GM12872 (cell line): Measurements from ENCODE around the gene CCDC12.

Experiments used
- TF ChIP-seq, protein P1 (sequence below): IDR thresholded peaks from 3 replicates; pipeline ENCODE4 v1.5.1; 2011; ENCODE audit warnings: low read depth, mild to moderate bottlenecking, low read length, moderate library complexity; ENCODE audit not compliant: insufficient read depth

Gene CCDC12

DNA sequence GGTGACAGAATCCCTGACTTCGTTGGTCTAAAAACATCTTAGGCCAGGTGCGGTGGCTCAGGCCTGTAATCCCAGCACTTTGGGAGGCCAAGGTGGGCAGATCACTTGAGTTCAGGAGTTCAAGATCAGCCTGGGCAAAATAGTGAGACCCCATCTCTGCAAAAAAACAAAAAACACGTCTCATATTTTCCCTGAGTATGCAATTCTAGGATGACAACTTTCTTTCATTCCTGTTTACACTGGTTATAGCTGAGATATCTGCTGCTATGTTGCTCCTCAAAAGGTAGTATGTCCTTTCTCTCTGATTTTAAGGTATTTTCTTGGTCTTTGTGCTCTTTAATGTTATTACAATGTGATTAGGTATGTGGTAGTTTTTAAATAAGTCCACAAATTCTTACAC is 59.7 kb downstream of the CCDC12 start:
- TF ChIP-seq, protein P1, sequence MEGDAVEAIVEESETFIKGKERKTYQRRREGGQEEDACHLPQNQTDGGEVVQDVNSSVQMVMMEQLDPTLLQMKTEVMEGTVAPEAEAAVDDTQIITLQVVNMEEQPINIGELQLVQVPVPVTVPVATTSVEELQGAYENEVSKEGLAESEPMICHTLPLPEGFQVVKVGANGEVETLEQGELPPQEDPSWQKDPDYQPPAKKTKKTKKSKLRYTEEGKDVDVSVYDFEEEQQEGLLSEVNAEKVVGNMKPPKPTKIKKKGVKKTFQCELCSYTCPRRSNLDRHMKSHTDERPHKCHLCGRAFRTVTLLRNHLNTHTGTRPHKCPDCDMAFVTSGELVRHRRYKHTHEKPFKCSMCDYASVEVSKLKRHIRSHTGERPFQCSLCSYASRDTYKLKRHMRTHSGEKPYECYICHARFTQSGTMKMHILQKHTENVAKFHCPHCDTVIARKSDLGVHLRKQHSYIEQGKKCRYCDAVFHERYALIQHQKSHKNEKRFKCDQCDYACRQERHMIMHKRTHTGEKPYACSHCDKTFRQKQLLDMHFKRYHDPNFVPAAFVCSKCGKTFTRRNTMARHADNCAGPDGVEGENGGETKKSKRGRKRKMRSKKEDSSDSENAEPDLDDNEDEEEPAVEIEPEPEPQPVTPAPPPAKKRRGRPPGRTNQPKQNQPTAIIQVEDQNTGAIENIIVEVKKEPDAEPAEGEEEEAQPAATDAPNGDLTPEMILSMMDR, result no peak

DNA sequence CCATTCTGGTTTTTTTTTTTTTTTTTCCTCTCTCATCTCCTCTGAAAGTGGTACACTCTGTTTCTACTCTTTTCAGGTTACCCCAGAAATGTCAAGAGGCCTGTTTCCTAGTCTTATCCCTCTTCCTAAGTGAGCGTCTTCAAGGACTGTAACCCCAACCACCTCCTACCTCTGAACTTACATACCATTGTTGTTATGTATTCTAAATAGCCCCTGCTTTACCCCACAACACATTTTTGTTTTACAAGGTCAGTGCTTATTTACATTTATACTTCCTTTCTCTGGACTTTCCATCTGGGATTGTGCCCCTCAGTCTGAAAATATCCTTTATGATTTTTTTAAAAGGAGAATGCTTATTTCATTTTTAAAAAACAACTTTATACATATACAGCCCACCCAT is 60.3 kb downstream of the CCDC12 start:
- TF ChIP-seq, protein P1, result no peak

DNA sequence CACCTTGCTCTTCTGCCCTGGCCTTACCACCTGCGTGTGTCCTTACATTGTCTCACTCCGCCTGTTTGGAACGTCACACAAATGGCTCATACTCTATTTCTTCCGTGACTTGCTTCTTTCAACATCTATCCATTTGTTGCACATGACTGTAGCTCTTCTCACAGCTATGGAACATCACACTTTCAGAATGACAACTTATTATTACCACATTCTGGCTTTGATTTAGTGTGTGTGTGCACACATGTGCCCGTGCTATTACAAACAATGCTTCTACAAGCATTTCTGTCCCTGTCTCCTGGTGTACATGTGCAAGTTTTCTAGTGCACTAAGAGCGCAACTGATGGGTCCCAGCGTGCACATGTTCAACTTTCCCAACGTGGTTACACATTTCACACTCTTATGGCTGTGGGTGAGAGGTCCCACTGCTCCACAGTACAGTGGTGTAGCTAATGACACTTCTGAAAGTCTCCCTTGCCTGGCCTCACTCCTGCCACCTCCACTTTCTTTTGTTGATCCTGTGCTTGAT is 61.2 kb downstream of the CCDC12 start:
- TF ChIP-seq, protein P1, result no peak

DNA sequence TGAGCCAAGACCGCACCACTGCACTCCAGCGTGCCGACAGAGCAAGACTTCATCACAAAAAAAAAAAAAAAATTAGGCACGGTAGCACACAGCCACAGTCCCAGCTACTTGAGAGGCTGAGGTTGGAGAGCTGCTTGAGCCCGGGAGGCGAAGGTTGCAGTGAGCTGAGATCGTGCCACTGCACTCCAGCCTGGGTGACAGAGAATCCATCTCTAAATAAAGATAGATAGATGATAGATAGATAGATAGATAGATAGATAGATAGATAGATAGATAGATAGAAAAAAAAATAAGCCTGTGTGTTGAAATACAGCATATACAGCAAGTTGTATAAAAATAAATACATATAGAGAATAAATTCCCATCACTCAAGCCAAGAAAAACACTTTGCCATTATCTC is 61.7 kb downstream of the CCDC12 start:
- TF ChIP-seq, protein P1, result no peak

DNA sequence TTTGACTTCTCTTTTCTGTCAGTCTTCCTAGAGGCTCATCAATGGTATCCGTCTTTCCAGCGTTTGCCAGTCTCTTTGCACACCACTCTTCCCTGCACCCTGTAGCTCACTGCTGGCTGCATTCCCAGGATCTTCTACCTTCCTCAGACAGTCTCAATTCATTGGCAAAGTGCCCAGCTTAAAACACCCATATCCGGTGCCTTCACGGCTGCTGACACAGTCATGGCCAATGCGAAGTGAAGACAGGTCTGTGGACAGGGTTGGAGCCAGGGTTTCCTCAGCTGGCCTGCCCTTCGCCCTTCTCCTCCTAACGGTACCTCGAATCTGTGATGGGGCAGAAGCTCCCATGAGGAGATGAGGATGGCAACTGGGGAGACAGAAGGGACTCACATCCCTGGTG is 62.9 kb downstream of the CCDC12 start:
- TF ChIP-seq, protein P1, result no peak

DNA sequence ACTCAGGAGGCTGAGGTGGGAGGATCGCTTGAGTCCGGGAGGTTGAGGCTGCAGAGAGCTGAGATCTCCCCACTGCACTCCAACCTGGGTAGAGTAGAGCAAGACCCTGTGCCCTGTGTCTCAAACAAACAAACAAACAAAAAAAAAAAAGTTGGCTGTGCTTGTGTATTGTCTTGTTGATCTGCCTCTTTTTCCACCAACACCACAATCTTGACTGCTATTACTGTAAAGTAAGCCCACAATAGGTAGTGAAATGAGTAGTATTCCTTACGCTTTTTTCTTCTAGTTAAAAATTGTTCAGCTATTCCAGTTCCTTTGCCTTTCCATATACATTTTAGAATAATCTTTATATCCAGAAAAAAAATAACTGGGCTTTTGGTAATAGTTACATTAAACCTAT is 63.6 kb downstream of the CCDC12 start:
- TF ChIP-seq, protein P1, result no peak

DNA sequence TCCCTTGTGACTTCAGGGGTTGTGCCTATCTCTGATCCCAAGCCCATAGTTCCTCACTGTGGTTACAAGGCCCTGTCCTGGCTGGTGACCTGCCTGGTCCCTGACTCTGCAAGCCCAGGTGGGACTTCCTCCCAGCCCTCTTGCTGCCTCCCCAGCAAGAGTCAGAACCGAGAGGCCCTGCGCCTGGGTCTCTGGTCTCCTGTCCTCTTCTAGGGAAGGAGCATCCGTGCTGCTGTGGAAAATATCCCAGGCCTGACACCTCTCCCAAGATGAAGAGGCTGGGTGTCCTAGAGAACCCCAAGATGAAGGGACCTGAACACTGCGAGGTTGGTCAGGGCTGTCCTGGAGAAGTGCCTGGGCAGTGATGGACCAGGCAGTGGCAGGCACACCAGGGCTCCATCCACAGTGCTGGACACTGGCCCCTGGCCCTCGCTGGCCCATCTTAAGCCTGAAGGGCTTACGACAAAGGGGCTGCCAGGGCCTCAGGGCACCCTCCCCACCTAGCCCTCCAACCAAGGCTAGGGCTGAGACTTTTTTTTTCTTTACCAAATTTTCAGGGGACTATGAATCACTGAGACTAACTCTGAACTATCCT is 66.3 kb downstream of the CCDC12 start:
- TF ChIP-seq, protein P1, result no peak
